ENCODE measurements around the gene CCR3.

Gene CCR3

DNA sequence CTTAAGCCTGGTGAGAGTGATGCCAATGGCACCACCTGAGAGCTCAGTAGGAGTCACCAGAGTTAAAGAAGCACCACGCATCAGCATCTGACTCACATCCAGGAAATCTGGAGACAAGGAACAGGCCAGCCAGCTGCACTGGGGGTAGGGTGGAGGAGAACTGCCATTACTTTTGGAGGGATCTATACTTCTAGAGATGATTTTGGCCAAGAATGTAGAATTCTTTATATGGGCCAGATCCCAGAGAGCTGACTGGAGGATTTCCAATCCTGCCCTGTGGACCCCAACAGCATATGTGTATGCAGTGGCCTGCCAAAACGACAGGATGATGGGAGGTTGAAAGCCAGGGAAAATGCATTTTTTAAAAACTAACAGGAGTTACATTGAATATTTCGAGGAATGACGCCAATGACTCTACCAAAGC is 29.8 kb downstream of the CCR3 start:
- DNase-seq (ENCODE audit: low read depth): no peak

- DNase-seq (ENCODE audit: low read depth): peak; percentile 72
Observed at GRCh38 chr3:46276497-46277099, 34.3 kb downstream of the CCR3 start.

- DNase-seq (ENCODE audit: low read depth): no peak
Observed at GRCh38 chr3:46277476-46277875, 35.2 kb downstream of the CCR3 start.

DNA sequence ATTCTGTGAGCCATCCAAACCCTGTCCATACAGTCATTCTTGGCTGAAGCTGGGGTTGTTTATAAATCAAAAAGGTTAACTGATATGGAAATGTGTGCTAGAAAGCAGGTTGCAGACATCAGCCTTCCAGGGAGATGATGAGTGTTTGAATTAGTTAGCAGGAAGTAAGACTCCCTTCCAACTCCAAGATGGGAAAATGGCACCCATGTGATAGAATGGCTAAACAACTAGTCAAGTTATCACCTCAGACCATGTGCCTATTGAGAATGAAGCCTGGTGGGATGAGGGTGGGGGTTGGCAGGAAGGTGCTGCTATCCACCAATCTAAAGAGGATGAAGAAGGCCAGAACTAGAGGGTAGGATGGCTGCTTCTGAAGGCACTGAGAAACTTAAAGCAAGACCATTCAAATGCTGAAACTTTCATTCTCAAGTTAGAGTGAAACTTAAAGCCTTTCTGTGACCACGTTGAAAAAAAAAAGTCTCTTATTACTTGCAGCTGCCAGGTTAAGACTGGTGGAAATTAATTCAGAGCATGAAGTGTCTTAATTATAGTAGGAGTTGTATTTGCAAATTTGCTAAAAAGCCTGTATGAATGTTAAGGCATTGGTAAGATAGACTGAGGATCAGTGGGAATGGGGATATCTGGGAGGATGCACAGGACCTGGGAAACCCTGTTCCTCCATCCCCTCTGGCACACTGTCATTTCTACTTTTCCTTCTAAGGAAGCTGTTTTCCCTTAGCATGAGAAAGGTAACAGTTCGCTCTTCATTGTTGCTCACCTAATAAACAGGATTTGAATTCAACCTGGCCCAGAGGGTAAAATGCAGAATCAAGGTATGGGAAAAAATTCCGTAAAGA is 36.8 kb downstream of the CCR3 start:
- DNase-seq (ENCODE audit: low read depth): no peak

DNA sequence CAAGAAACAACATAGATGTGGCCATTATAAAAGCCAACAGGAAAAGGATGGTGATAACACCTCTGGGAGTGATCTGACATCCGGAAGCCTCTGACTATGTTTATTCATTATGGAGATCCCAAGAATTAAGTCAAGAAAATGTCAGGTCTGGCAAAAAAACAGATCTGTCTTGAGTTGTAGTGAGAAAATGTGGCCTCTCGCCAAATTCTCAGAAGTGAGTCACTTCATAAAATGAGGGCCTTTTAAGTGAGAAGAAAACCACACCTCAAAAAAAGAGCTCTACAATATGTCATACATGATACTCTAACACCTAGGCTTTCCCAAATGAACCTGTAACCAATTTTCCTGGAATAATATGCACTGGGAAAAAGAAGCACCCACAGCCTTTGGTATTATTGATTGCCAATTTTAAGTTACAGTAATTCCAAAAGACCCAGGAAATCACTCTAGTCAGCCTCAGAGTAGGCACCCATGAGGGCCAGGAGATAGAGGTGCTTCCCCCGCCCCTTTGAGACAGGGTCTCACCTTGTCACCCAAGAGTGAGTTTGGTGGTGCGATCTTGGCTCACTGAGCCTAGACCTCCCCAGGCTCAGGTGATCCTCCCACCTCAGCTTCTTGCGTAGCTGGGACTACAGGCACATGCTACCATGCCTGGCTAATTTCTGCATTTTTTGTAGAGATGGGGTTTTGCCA is 38.0 kb downstream of the CCR3 start:
- peak; percentile 25 for DNase-seq (ENCODE audit: low read depth)

DNA sequence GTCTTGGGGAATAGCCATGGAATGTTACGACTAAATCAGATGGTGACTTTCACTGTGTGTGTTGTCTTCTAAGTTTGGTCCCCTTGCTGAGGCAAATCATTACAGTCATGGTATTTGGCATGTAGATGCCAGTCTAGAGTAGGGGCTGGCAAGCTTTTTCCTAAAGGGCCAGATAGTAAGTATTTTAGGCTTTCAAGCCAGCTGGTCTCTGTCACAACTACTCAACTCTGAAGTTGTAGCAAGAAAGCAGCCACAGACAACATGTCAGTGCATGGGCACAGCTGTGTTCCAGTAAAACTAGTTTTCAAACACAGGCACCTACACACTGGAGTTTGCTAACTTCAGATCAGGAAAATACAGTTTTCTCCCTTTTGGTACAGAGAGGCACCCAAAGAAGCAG is 39.3 kb downstream of the CCR3 start:
- no peak for DNase-seq (ENCODE audit: low read depth)

DNA sequence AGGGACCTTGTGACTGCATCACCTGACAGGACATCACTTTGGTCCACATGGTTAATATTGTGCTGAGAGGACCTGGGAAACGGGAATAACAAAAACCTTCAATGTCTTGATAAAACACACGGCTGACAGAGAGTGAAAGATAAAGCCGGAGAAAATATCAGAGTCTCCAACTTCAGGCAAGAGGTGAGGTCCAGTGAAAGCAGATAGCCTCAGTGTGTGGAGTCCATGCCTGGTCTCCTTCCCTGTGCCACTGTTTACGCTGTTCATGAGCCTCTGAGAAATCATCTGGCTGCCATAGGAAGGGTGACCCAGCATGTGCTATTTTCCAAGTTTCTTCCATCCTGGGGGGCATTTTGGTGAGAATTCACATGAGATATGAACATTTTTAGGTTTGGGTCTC is 39.8 kb downstream of the CCR3 start:
- DNase-seq (ENCODE audit: low read depth): no peak

DNA sequence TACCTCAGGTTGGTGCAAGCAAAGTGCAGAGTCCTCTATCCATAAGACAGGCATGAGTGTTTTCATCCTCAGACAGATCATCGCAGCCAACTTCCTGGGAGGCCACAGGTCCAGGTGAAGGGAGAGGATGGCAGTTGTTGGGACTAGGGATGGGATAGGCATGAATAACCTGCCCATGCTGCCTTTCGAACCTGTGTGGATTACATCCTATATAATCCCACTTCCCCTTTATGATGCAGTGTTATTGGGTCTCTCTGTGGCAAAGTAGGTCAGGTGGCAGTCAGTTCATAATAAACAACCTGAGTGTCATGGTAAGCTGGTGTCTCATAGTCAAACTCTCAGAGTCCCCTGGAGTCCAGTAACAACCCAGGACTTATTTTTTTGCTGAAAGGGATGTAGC is 40.4 kb downstream of the CCR3 start:
- DNase-seq (ENCODE audit: low read depth): no peak

GRCh38 chr3:46283881-46284450 is 41.7 kb downstream of the CCR3 start:
- no peak for DNase-seq (ENCODE audit: low read depth)

DNA sequence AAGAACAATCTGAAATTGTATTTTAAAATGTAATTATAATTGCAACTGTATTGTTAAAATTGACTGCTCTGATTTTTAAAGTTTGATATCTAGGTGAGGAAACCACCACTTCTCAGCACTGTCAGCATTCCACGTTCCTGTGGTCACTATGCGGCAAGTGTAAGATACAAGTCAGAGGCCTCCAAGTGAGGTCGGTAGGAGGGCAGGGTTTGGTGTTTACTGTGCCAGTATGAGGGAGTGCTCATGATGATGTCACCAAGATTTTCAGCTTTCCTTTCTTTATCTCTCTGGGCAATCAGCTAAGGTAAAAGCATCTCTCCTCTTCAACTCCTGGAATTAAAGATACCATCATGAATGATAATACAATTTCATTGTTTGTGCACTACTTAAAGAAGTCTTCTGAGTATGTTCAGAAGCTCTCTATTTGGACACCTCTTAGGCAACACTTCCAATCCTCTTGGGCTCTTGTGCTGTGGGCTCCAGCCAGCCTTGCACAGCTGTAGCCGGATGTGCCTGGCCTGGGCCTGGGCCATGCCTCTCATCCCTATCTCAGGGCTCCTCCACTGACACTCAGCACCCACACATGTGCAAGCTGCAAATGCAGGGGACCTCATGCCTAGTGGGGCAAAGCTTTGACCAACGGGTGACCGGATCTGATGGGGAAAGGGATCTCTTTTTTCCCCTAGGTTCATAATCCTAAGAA is 42.9 kb downstream of the CCR3 start:
- peak; percentile 28 for DNase-seq (ENCODE audit: low read depth)

- no peak for DNase-seq (ENCODE audit: low read depth)
Observed at GRCh38 chr3:46285931-46286619, 43.8 kb downstream of the CCR3 start.

- DNase-seq (ENCODE audit: low read depth): no peak
Observed at GRCh38 chr3:46286947-46287565, 44.8 kb downstream of the CCR3 start.

- DNase-seq (ENCODE audit: low read depth): no peak
Observed at GRCh38 chr3:46289551-46289950, 47.3 kb downstream of the CCR3 start.

DNA sequence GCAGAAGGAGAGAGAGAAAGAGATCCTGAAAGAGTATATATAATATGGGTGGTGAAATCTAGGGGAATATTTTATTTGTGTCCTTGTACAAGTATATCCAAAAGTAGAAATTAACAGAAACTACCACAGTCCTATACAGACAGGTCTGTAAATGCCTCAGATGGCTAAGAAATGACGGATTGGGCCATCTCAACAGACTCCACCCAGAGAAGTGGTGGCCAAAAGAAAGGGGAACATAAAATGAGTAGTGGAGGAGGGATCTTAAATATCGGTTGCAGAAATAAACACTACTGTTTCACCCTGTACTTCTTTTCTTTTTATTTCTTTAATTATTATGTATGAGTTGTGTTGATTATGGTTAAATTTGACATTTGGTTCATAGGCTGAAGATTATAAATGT is 47.7 kb downstream of the CCR3 start:
- DNase-seq (ENCODE audit: low read depth): no peak

GRCh38 chr3:46291046-46291445 is 48.8 kb downstream of the CCR3 start:
- no peak for DNase-seq (ENCODE audit: low read depth)

DNA sequence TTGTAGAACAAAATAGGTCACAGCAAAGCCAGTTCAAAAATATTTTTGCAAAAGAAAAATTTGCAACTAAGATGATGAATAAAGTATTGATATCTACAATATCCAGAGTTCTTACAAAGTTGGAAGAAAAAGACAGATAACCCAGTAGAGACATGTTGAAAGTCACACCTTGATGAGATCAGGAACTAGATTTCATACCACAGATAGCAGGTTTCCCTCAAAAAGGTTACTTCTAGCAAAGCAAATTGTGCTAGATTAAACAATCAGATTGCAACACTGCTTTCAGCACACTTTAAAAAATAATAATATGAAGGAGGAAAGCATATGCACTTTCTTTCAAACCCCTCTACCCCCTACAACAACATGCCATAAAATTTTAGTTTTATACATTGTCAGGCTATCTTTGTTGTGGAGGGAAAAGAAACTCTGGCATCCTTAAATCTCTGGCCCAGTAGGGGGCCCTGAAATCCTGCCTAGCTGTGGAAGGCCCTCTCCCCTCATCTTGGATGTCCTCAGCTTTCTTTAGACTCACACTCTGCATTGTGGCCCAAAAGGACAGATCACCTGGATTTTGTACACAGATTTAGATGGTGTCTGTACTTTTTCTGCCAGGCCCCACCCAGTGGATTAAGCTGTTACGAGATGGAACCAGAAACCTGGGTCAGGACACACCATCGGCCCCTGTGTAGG is 50.9 kb downstream of the CCR3 start:
- DNase-seq (ENCODE audit: low read depth): no peak

- peak; percentile 68 for DNase-seq (ENCODE audit: low read depth)
Observed at GRCh38 chr3:46293991-46294833, 52.0 kb downstream of the CCR3 start.

DNA sequence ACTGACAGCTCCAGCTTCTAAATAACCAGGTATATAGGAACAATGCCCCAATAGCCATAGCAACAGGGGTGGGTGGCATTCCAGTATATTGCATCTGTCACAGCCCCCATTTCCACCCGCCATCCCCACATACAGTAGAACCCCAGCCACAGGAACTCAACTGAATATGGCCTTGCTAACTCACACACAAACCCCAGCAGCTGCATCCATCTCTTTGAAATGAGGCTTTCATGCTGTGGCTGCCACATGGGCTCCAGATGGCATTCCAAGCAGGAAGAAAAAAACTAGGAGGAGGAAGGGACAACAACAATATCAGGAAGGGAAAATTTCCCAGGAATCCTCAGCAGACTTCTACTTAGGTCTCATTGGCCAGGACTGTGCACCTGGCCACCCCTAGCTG is 54.6 kb downstream of the CCR3 start:
- DNase-seq (ENCODE audit: low read depth): no peak

DNA sequence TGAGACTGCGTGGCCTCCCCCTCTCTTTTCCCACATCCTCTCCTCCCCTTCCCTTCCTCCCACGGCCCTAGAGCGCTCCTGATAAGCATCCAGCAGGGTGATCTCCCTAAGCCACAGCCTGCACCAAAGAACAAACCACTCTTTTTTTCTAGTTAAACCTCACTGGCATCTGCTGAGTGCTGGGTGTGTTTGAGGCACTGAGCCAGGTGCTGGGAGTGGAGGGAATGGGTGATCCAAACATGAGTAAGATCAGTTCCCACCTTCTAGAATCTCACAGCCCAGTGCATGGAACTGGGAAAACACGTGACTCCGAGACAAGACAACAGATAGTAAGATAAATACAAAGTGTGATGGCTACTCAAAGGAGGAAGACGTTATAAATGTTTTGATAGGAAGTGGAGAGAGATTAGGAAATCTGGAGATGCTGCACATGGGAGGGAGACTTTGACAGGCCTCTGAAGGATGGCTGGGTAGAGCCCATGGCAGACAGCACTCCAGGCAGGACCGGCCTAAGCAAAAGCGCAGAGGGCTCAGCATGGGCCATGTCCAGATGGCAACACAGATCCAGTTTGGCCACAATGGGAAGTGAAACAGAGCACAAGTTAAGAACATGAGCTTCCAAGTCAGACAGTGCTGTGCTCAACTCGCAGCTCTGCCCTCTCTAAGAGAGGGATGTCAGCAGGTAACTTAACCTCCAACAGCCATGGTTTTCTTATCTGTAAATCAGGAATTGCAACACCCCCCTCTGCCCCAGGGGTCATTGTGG is 55.6 kb downstream of the CCR3 start:
- no peak for DNase-seq (ENCODE audit: low read depth)
